PC-9 (cell line): ENCODE results near the gene MGAT3. TPM values are rescaled to one million over a fixed set of nuclear protein-coding genes. Genes with fewer than 3 reads are reported as not detected.

Experiments
- BruUV-seq: library from RNA; stranded (reverse); fragments of 400-500 nt; replicated peaks from 2 replicates; lab custom pipeline; 2021; lab: Mats Ljungman, UMichigan
- CTCF ChIA-PET: fragments of 300-600 bp; sonication (Branson Sonifier 250); formaldehyde crosslinking; loops from one replicate; lab custom pipeline; 2022; ENCODE audit warnings: antibody characterized with exemption; lab: Charles Lee
- POLR2A ChIA-PET: fragments of 300-600 bp; sonication (Branson Sonifier 250); formaldehyde crosslinking; loops from one replicate; lab custom pipeline; 2022; ENCODE audit warnings: antibody characterized with exemption; ENCODE audit not compliant: unreplicated experiment; lab: Charles Lee
- DNase-seq, 2 experiments: peaks; one replicate each; pipeline versions ENCODE4 v3.0.0 to v3.0.0-alpha.2; 2015 to 2022; ENCODE audit warnings: mixed read lengths in 1 of 2
- H2AFZ ChIP-seq: fragments of 200-600 bp; sonication (generic); 2 replicates; pipeline ENCODE4 v1.8.1; 2017; ENCODE audit warnings: antibody characterized with exemption
- H3F3A ChIP-seq: fragments of 200-600 bp; sonication (generic); 2 replicates; pipeline ENCODE4 v1.8.1; 2017; ENCODE audit warnings: antibody characterized with exemption, mild to moderate bottlenecking, low read depth; ENCODE audit not compliant: insufficient read depth
- H3K27ac ChIP-seq: fragments of 200-600 bp; sonication (generic); 2 replicates; pipeline ENCODE4 v1.6.1; 2016; ENCODE audit warnings: mixed run types
- H3K27me3 ChIP-seq: fragments of 200-600 bp; sonication (generic); 2 replicates; pipeline ENCODE4 v1.6.1; 2016; ENCODE audit warnings: low read depth, mixed run types; ENCODE audit not compliant: insufficient read depth
- H3K36me3 ChIP-seq: fragments of 200-600 bp; sonication (generic); 2 replicates; pipeline ENCODE4 v1.6.1; 2016; ENCODE audit warnings: low read depth, mixed run types
- H3K4me1 ChIP-seq: fragments of 200-600 bp; sonication (generic); replicated peaks from 2 replicates; pipeline ENCODE4 v1.6.1; 2016; ENCODE audit warnings: mixed run types; ENCODE audit not compliant: insufficient read depth
- H3K4me2 ChIP-seq: fragments of 200-600 bp; sonication (generic); 2 replicates; pipeline ENCODE4 v1.6.1; 2017; ENCODE audit warnings: mixed run types
- H3K4me3 ChIP-seq: fragments of 200-600 bp; sonication (generic); 2 replicates; pipeline ENCODE4 v1.6.1; 2016; ENCODE audit warnings: mixed run types
- H3K79me2 ChIP-seq: fragments of 200-600 bp; sonication (generic); 2 replicates; pipeline ENCODE4 v1.6.1; 2017; ENCODE audit warnings: low read depth, mixed run types
- H3K9me2 ChIP-seq: fragments of 200-600 bp; sonication (generic); 2 replicates; pipeline ENCODE4 v1.8.1; 2017; ENCODE audit warnings: mild to moderate bottlenecking; ENCODE audit not compliant: insufficient read depth
- H3K9me3 ChIP-seq: fragments of 200-600 bp; sonication (generic); 2 replicates; pipeline ENCODE4 v1.8.1; 2016; ENCODE audit warnings: low read depth; ENCODE audit not compliant: insufficient read depth
- H4K20me1 ChIP-seq: fragments of 200-600 bp; sonication (generic); 2 replicates; pipeline ENCODE4 v1.8.1; 2017; ENCODE audit not compliant: insufficient read depth
- CTCF ChIP-seq: fragments of 200-600 bp; sonication (generic); conservative IDR thresholded peaks from 2 replicates; pipeline ENCODE4 v1.6.1; 2017; ENCODE audit warnings: mixed run types, antibody characterized with exemption, mild to moderate bottlenecking, moderate library complexity
- EZH2 ChIP-seq: fragments of 200-600 bp; sonication (generic); IDR thresholded peaks from 2 replicates; pipeline ENCODE4 v1.8.0; 2017; ENCODE audit warnings: antibody characterized with exemption, low read depth
- intact Hi-C: fragments of 100-400 bp; cut with micrococcal nuclease; formaldehyde crosslinking; loops from one replicate; pipeline ENCODE4 v1.10.0; 2022; ENCODE audit not compliant: unreplicated experiment
- total RNA-seq: library from RNA; stranded (reverse); gene quantifications from 2 replicates; pipeline ENCODE4 v1.2.3, GENCODE V29; 2021

The MGAT3 gene
- total RNA-seq, 1 experiment from 2014 or later: not detected

- peaks cover 23% of the 10 kb centered on the region for H3K27me3 ChIP-seq
- no peak overlapping the region for H3K4me2 ChIP-seq
- no peak overlapping the region for H2AFZ ChIP-seq
- ChIA-PET CTCF (interaction anchor here (0.5 to 0.7 kb wide), 3 partner anchors 122 to 705 kb away, joined by 3 to 6 read pairs (median 3); no protein-coding TSS in a partner anchor), POLR2A (no interaction called here)
- peaks cover 25% of the 10 kb centered on the region for H3K4me1 ChIP-seq
- BruUV-seq: no TSS peak
- intact Hi-C loops: no loop called here
- no peak overlapping the region for H3K4me3 ChIP-seq
- no peak for DNase-seq
- TF ChIP-seq CTCF: no peak
- TF ChIP-seq EZH2: no peak
- no peak overlapping the region for H3K27ac ChIP-seq
- no peaks in the 10 kb centered on the region for H3K79me2 ChIP-seq
- peaks cover 4% of the 10 kb centered on the region; the same call in 1 of the 2 replicates for H4K20me1 ChIP-seq
- H3K9me3 ChIP-seq: no peaks in the 10 kb centered on the region
- H3K9me2 ChIP-seq: no peaks in the 10 kb centered on the region
- no peaks in the 10 kb centered on the region for H3K36me3 ChIP-seq
- H3F3A ChIP-seq: no peaks in the 10 kb centered on the region; the same call in 1 of the 2 replicates
These were observed 18.5 kb downstream of the MGAT3 start for GRCh38 chr22:39475337-39475736.

GRCh38 chr22:39475902-39476301 is 19.1 kb downstream of the MGAT3 start:
- DNase-seq: no peak
- intact Hi-C loops: no loop called here
- ChIA-PET POLR2A (no interaction called here), CTCF (no interaction called here)
- Histone ChIP-seq H3K36me3 (no peaks in the 10 kb centered on the region), H3F3A (no peaks in the 10 kb centered on the region; the same call in 1 of the 2 replicates), H3K4me1 (peaks cover 25% of the 10 kb centered on the region), H3K9me2 (no peaks in the 10 kb centered on the region), H4K20me1 (peaks cover 4% of the 10 kb centered on the region; the same call in 1 of the 2 replicates), H3K4me3 (no peak overlapping the region), H2AFZ (no peak overlapping the region), H3K27ac (no peak overlapping the region), H3K79me2 (no peaks in the 10 kb centered on the region), H3K9me3 (no peaks in the 10 kb centered on the region), H3K4me2 (no peak overlapping the region), H3K27me3 (peaks cover 23% of the 10 kb centered on the region)
- no peak for TF ChIP-seq CTCF
- TF ChIP-seq EZH2: no peak
- no TSS peak for BruUV-seq

GRCh38 chr22:39476664-39477063 is 19.9 kb downstream of the MGAT3 start:
- BruUV-seq: no TSS peak
- CTCF ChIA-PET: no interaction called here
- no peaks in the 10 kb centered on the region for H3K9me2 ChIP-seq

More at GRCh38 chr22:39476664-39477063, 19.9 kb downstream of the MGAT3 start:
- no peak overlapping the region for H3K4me3 ChIP-seq
- H3K4me2 ChIP-seq: no peak overlapping the region
- H3K27ac ChIP-seq: no peak overlapping the region
- POLR2A ChIA-PET: no interaction called here
- peaks cover 21% of the 10 kb centered on the region for H3K4me1 ChIP-seq
- H3K79me2 ChIP-seq: no peaks in the 10 kb centered on the region
- no peak for TF ChIP-seq CTCF
- TF ChIP-seq EZH2: no peak
- H3K9me3 ChIP-seq: no peaks in the 10 kb centered on the region
- DNase-seq: no peak
- intact Hi-C loops: no loop called here
- no peaks in the 10 kb centered on the region; the same call in 1 of the 2 replicates for H3F3A ChIP-seq
- no peaks in the 10 kb centered on the region for H3K36me3 ChIP-seq
- H3K27me3 ChIP-seq: peaks cover 23% of the 10 kb centered on the region
- H4K20me1 ChIP-seq: peaks cover 4% of the 10 kb centered on the region; the same call in 1 of the 2 replicates
- H2AFZ ChIP-seq: no peak overlapping the region
